ENCODE results near the gene UNC13A.
A peak's percentile ranks its signal among the peaks of the same experiment; 100 is the strongest.

The UNC13A gene

GRCh38 chr19:17706750-17707181 is 18.6 kb upstream of the UNC13A start:
- DNase-seq (ENCODE audit: low spot score): no peak

- DNase-seq (ENCODE audit: low spot score): peak; percentile 65
Observed at GRCh38 chr19:17703824-17704463, 15.8 kb upstream of the UNC13A start.

GRCh38 chr19:17695198-17695597 is 7.0 kb upstream of the UNC13A start:
- no peak for DNase-seq (ENCODE audit: low spot score)

DNA sequence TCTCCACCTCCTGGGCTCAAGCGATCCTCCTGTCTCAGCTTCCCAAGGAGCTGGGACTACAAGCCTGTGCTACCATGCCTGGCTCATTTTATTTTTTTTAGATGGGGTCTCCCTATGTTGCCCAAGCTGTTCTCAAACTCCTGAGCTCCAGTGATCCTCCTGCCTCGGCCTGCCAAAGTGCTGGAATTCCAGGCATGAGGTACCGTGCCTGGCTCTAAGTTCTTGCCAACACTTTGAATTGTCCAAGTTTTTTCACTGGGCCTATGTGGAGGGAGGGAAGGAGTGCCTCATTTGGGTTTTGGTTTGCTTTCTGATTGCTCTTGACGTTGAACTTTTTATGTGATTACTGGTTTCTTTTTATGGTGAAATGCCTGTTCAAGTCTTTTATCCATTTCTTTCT is 4.4 kb upstream of the UNC13A start:
- no peak for DNase-seq (ENCODE audit: low spot score)

DNA sequence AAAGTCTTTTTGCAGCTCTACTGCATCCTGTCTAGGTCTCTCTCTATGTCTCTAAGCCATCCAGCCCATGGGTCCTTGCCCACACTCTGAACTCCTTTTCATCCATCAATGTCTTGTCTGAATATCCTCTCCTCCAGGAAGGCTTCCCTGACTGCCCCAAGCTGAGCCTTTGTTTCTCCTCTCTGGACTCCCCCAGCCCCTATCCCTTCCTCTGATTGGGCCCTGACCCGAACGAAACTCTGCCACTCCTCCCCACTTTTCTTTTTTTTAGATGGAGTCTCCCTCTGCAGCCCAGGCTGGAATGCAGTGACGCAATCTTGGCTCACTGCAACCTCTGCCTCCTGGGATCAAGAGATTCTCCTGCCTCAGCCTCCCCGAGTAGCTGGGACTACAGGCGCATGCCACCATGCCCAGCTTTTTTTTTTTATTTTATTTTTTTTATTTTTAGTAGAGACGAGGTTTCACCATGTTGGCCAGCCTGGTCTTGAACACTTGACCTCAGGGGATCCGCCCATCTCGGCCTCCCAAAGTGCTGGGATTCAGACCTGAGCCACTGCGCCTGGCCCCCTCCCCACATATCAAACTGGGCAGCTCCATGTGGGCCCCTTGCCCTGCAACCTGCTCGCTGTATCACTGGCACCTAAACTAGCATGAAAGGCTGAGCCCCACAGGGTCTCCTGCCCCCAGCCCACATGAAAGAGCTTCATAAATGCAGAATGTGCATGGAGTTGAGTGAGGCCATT is 870 bp upstream of the UNC13A start:
- DNase-seq (ENCODE audit: low spot score): no peak

DNA sequence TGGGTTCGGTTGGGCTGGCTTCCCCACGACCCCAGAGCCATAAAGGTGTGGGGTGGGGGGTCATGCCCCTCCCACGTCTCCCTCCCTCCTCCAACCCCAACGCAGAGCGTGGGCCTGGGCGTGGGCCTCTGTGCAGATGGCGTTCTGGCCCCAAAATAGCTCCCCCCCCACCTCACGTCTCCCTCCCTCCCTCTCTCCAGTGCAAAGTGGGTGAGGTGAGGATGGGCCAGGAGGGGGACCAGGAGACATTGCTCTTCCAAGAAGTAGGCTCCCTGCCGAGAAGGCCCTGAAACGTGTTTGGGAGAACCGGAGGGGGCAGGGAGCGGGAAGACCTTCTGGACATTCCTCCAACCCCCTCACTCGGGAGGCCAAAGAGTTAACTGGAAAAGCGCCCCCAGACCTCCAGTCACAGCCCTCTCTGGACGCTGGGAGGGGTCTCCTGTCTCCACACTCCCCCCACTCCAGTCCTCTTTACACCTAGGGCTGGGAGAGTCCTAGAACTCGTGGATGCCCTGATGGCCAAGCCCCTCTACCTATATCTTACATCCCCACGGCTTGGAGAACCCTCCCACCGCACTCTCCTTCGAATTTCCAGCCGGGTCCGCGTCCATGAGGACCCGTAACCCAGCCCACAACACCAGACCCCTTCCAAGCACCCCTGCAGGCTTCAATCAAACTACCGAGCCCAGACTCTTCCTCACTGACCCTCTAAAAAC is 855 bp downstream of the UNC13A start:
- DNase-seq (ENCODE audit: low spot score): no peak

- DNase-seq (ENCODE audit: low spot score): no peak
Observed at GRCh38 chr19:17686592-17687024, 1.5 kb downstream of the UNC13A start.

- DNase-seq (ENCODE audit: low spot score): no peak
Observed at GRCh38 chr19:17686023-17686521, 2.1 kb downstream of the UNC13A start.

DNA sequence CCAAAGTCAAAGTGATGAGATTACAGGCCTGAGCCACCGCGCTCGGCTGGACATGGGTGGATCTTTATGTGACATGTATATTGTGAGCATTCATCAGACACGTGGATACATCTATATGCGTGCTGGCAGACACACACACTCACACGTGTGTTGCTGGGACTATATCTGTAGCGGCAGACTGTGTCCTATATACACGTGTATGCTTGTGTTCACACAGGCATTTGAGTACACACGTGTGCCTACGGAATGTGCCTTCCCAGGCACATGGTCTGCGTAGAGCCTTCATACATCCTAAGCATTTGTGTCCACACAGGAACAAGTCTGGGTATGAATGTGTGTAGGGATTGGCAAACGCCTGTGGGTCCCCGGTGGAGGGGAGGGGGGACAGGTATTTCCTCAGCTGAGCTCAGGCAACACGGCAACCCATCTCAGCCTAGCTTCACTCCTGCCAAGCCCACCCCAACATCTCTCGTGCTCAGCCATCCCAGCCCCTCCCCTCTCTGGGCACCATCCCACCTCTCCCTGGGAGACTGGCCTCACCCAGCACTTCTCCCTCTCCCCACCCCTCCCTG is 2.6 kb downstream of the UNC13A start:
- no peak for DNase-seq (ENCODE audit: low spot score)

- no peak for DNase-seq (ENCODE audit: low spot score)
Observed at GRCh38 chr19:17684256-17684655, 3.9 kb downstream of the UNC13A start.

- DNase-seq (ENCODE audit: low spot score): no peak
Observed at GRCh38 chr19:17683078-17683477, 5.1 kb downstream of the UNC13A start.

GRCh38 chr19:17682273-17682672 is 5.9 kb downstream of the UNC13A start:
- no peak for DNase-seq (ENCODE audit: low spot score)

DNA sequence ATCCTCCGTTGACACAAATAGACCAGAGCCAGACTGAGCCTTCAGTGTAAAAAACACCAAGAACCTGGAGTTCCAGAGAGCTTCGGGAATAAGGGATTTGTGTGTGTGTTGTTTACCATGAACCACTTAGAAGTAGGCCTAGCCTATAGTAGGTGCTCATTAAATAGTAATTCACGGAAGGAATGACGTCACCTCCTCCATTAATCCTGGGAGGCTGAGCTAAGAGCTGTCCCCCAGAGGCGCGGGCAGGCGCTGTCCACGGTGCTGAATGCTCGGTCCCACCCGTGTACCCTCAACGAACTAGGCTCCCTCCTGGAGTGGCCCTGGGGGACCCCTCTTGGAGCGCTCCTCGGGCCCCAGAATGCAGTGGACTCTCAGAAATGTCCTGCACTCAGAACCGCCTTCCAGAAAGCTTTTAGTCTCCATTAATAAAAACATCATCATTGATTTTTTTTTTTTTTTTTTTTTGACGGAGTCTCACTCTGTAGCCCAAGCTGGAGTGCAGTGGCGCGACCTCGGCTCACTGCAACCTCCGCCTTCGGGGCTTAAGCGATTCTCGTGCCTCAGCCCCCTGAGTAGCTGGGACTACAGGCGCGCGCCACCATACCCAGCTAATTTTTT is 6.5 kb downstream of the UNC13A start:
- DNase-seq (ENCODE audit: low spot score): peak; percentile 12

GRCh38 chr19:17680230-17680722 is 7.9 kb downstream of the UNC13A start:
- DNase-seq (ENCODE audit: low spot score): peak; percentile 9

DNA sequence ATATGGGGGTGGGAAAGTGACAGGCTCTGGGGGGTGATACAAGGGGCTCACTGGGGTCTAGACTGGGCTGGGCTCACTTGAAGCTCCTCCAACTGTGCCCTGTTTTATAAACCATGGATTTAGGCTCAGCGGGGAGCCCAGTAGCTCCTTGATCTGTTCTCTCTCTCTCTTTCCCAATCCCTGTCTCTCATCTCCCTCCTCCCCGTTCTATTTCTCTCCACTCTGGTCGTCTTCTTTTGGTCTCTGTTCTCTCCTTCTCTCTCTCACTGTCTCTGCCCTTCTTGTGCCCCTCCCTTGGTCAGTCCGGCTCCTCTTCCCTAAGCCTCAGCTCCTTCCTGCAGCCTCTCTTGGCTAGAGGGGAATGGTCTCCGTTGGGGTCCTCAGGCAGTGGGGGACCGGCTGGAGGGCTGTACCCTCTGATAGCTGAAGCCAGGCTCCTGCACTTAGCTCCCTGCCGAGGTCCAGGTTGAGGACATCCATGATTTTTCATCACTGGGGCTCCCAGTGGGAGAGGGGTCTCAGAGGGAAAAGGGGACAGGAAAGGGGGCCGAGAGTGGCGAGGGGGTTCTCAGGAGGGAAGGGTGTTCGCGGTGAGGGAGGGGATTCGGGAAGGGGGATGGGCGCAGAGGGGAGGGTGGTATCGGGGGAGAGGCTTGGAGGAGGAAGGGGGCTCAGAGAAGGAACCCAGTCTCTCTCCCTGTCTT is 8.5 kb downstream of the UNC13A start:
- DNase-seq (ENCODE audit: low spot score): no peak

GRCh38 chr19:17678836-17679235 is 9.3 kb downstream of the UNC13A start:
- DNase-seq (ENCODE audit: low spot score): no peak

DNA sequence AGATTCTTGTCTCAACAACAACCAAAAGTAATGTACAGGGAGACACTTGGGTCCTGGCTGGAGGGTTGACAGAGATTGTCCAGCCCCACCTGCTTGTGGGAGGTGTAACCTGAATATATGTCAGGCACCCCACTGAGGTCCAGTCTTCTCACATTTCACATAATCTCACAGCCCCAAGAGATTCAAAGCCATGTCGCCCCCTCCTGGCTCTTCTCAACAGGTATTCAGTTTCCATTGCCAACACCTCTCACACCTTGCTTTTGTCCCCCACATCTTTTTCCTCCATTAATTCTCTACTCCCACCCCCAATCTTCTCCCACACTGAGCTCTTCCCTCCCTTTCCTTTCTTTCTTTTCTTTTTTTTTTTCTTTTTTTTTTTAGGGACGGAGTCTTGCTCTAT is 11.2 kb downstream of the UNC13A start:
- no peak for DNase-seq (ENCODE audit: low spot score)

- DNase-seq (ENCODE audit: low spot score): no peak
Observed at GRCh38 chr19:17676295-17676694, 11.9 kb downstream of the UNC13A start.

DNA sequence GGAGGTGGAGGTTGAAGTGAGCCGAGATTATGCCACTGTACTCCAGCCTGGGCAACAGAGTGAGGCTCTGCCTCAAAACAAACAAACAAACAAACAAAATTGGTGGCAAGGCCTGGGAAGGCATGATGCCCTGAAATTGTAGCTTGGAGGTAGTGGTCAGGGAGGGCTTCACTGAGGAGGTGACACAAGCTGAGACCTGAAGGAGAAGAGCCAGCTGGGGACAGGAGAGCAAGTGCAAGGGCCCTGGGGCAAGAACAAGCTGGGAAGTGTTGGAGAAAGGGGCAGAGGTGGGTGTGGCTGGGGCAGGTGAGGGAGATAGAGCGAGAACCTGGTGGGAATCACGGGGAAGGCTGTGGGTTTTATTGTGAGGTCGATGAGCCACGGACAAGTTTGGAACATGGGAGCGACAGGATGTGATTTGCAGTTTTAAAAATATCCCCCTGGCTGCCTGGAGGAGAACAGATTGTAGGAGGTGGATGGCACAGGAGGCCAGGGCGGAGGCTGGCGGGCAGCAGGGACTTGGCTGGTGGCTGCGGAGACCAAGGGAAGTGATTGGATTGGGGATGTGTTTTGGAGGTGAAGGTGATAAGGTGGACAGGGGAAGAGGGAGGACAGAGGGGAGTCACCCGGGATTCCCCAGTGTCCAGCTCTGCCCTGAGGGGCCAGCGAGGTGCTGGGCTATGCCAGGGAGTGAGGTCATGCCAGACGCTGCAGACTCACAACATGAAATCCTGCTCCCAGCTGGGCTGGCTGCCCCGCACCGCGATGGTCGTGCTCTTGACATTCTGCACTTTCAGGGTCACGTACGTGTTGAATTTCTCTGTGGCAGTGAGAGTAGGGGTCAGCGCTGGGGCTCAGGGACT is 14.0 kb downstream of the UNC13A start:
- no peak for DNase-seq (ENCODE audit: low spot score)

- DNase-seq (ENCODE audit: low spot score): peak; percentile 38
Observed at GRCh38 chr19:17671906-17672305, 16.2 kb downstream of the UNC13A start.

All from activated CD4-positive, alpha-beta T cell treated with anti-CD3 and anti-CD28 coated beads, Interleukin-2, Interleukin-4, amounts not matched to agents 100 ng/mL and 50 ng/mL, durations not matched to agents 16 hours and 8 hours (primary cell).